Stimulated activated CD4-positive, alpha-beta T cell treated with anti-CD3 and anti-CD28 coated beads, Interleukin-12 subunit alpha, Interleukin-12 subunit beta, amount 100 ng/mL, for 48 hours (primary cell): Measurements from ENCODE around the gene GSAP.

Source experiments
- DNase-seq, 3 donors: peaks; one replicate each; pipeline ENCODE4 v3.0.0-alpha.2; 2020; ENCODE audit warnings: low read depth in 2 of 3, low spot score in 1 of 3

Gene GSAP

GRCh38 chr7:77329466-77330168 is 86.5 kb downstream of the GSAP start:
- DNase-seq, result no peak

- DNase-seq, result no peak
Observed at GRCh38 chr7:77328669-77329068, 87.5 kb downstream of the GSAP start.

GRCh38 chr7:77327932-77328628 is 88.1 kb downstream of the GSAP start:
- peak in 1 of 3 donors; percentile 8 for DNase-seq

- DNase-seq, result no peak
Observed at GRCh38 chr7:77327067-77327931, 88.8 kb downstream of the GSAP start.

GRCh38 chr7:77326131-77326530 is 90.0 kb downstream of the GSAP start:
- DNase-seq, result no peak

- no peak for DNase-seq
Observed at GRCh38 chr7:77321300-77321699, 94.8 kb downstream of the GSAP start.

- DNase-seq, result no peak
Observed at GRCh38 chr7:77320714-77321113, 95.4 kb downstream of the GSAP start.

GRCh38 chr7:77320137-77320536 is 96.0 kb downstream of the GSAP start:
- DNase-seq, result no peak

GRCh38 chr7:77318019-77318418 is 98.1 kb downstream of the GSAP start:
- DNase-seq, result no peak

- DNase-seq, result no peak
Observed at GRCh38 chr7:77316219-77316978, 99.8 kb downstream of the GSAP start.

GRCh38 chr7:77315182-77315591 is 101.0 kb downstream of the GSAP start:
- DNase-seq, result no peak

- DNase-seq, result no peak
Observed at GRCh38 chr7:77313876-77314480, 102.2 kb downstream of the GSAP start.

GRCh38 chr7:77313085-77313484 is 103.1 kb downstream of the GSAP start:
- no peak for DNase-seq

- DNase-seq, result no peak
Observed at GRCh38 chr7:77310982-77311381, 105.2 kb downstream of the GSAP start.

- no peak for DNase-seq
Observed at GRCh38 chr7:77309714-77310220, 106.4 kb downstream of the GSAP start.

GRCh38 chr7:77308792-77309191 is 107.4 kb downstream of the GSAP start:
- DNase-seq, result no peak

- no peak for DNase-seq
Observed at GRCh38 chr7:77306231-77307067, 109.7 kb downstream of the GSAP start.

GRCh38 chr7:77295549-77295948 is 120.6 kb downstream of the GSAP start:
- DNase-seq, result no peak

- DNase-seq, result no peak
Observed at GRCh38 chr7:77293046-77293445, 123.1 kb downstream of the GSAP start.

GRCh38 chr7:77290425-77290824 is 125.7 kb downstream of the GSAP start:
- DNase-seq, result no peak
